HG02943 (cell line): ENCODE measurements around the gene CPEB4.
A peak's percentile ranks its signal among the peaks of the same experiment; 100 is the strongest.

Experiments used
- ATAC-seq: cut with Tn5 transposase; IDR thresholded peaks from one replicate; pipeline ENCODE4 v1.9.1; 2021; ENCODE audit warnings: mild to moderate bottlenecking, low read depth, moderate library complexity; ENCODE audit not compliant: unreplicated experiment

Gene CPEB4

GRCh38 chr5:173910215-173910614 is 22.1 kb downstream of the CPEB4 start:
- ATAC-seq, result no peak

DNA sequence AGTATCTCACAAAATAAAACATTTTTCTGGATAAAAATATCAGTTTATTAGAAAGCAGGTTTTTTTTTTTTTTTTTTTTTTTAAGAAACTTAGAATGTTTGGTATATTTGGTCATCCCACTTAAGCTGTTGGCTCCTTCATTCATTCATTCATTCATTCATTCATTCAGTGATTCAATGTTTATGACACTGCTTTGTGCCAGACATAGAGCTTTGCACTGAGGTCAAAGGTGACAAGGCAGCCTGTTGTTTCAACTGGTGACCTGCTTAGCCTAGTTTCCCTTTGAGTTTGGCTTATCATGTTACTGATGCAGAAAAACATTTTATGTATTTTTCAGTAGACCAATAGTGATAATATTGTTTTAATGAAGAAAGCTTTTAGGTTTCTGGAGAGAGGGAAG is 23.5 kb downstream of the CPEB4 start:
- ATAC-seq, result no peak

DNA sequence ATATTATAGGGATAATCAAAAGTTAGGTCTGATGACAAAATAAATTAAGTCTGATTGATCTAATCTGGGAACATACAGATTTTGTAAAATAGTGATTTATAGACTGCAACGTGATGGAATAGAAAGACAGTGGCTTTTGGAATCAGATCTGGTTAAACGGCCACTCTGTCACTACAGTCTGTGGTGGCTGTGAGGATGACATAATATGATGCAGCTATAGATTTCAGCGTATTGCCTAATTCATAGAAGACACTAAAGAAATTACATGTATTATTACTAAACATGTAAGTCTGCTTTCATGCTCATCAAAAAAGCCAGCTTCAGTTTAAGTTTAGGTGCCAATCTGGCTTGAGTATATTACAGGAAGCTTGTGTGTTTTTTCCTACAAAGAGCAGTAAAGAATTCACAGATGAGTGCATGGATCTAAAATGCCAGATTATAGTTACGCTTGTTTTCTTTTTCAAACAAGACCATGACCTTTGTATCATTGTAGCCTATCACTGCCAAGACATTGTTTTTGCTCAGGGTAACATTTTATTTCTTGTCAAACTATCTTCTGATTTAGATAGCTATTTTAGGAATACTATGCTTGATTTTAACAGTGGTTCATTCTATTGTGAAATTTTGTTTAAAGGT is 25.7 kb downstream of the CPEB4 start:
- no peak for ATAC-seq

DNA sequence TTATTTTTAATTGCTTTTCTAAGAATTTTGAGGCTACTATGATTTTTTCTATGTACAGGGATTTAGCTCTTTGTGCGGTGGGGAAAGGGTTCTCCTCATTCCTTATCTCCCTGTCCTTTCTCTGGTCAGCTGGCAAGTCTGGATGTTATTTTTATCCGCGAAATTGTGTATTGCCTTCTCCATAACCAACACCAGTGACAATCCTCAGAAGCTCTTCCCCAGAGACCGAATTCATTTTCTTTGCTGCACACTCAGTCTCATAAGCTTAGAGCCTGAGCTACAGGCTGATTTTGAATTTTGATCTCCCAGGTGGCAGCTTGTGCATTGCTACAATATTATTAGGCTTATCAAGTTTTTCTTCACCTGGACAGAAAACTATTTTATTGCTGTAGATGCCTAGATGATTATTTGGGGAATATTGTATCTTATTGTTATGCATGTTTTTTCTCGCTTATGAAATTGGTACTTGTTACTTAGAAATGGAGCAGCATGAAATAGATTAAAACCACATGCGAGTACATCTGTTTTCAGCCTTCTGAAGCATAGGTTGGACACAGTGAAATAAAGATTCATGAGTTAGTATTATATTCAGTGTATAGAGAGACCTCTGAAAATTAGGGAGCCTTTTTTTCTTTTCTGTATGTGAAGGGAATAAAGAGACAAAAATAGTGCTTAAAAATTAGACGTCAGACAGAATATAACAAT is 27.3 kb downstream of the CPEB4 start:
- no peak for ATAC-seq

DNA sequence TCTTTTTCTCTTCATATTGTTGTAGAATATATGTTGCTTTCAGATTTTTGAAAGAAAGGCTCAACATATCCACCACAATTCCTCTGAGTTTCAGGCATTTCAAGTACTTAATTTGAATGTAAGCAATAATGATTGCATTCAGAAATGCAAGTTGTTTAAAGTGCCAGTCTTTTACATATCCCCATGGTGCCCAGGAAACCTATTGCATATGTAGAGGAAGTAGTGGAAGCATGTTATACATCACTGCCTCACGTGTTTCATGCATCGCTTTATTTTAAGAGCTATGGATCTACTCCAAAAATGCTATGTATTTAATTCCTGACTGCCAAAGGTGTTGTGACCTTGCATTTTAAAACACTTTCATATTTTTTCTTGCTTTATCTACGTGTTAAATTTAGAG is 28.1 kb downstream of the CPEB4 start:
- no peak for ATAC-seq

GRCh38 chr5:173917788-173918786 is 29.9 kb downstream of the CPEB4 start:
- ATAC-seq, result peak; percentile 81

DNA sequence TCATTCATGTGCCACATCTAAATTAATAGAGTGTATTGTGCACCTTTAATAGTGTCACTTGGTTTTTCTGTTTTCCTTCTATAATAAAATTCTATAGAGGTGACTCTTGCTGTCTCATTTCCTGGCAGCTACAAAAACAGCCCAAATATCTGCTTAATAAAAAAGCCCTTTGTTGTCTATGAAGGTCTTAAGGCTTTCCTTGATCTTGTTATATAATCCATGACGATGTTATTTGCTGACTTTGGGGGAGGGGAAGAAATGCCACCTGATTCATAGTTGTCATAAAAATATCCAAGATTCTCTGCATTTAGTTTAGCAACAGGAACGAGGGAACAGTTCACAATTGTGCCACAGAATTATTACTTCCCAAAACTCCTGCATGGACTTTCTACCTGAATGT is 31.3 kb downstream of the CPEB4 start:
- no peak for ATAC-seq

DNA sequence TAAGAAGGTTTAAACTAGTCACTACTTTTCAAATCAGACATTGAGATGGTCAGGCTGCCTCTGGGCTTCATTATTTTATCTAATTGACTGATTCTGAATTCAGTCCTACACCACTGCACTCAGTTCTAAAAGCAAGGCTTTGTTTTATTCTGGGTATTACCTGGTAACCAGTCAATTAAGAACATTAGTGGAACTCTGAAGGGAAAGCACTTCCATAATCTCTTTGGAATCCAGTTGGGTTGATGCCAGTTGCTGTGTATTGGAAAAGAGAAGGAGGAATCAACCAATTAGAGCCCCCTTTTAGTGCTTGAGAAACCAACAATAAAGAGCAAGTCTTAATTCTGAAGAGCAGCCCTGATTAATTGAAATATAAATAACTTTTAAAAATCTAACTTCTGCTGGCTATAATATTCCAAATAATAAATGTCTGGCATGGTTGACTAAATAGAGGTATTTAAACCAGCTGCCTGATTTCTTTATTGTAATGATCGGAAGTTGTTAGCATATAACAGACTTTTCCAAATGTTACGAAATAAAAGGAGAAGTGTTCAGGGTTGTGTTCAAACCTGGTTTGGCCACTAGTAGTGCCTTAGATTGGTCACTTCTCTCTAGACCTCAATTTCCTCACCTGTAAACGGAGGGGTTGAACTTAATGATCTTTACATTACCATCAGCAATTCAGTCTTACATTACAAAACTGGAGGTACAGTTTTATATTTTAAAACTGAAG is 32.0 kb downstream of the CPEB4 start:
- ATAC-seq, result no peak

GRCh38 chr5:173920866-173921555 is 32.9 kb downstream of the CPEB4 start:
- ATAC-seq, result no peak

GRCh38 chr5:173922527-173922926 is 34.4 kb downstream of the CPEB4 start:
- no peak for ATAC-seq

- ATAC-seq, result no peak
Measured at GRCh38 chr5:173923218-173924095, 35.3 kb downstream of the CPEB4 start.

DNA sequence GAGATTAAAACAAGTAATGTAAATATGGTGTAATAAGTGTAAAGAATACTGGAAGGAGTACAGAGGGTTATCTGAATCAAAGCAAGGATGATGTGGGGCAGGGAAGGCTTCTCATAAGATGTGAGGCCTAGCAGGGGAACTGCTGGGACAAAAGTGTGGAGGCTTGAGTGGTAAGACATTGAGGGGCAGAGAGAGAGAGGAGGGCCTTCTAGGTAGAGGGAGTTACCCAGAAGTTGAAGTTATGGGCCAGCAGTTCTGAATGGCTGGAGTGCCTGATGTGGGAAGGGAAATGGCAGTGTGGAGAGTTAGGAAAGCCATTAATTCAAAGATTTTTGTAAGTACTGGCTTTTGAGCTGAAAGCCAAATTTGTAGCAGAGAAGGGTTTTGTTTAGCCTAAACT is 36.8 kb downstream of the CPEB4 start:
- ATAC-seq, result no peak

- no peak for ATAC-seq
Measured at GRCh38 chr5:173925449-173926071, 37.4 kb downstream of the CPEB4 start.

DNA sequence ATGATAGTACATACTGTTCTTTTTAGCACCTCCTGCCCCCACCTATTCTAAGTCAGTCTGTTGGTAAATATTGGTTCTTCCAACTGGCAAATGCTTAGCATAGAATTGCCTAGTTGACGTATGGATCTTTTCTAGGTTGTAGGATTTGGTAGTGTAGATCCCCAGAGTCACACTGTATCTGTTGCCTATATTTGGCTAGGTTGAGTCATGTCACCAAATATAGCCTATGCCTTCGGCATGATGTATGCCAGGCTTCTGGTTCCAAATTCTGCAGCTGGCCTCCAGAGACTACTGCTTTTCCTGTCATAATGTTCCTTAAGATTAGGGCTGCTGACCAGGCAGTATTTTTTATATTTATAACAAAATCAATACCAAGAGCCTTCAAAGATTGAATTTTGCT is 38.2 kb downstream of the CPEB4 start:
- ATAC-seq, result no peak

GRCh38 chr5:173928871-173929574 is 40.9 kb downstream of the CPEB4 start:
- ATAC-seq, result no peak

GRCh38 chr5:173932695-173933139 is 44.6 kb downstream of the CPEB4 start:
- ATAC-seq, result no peak

DNA sequence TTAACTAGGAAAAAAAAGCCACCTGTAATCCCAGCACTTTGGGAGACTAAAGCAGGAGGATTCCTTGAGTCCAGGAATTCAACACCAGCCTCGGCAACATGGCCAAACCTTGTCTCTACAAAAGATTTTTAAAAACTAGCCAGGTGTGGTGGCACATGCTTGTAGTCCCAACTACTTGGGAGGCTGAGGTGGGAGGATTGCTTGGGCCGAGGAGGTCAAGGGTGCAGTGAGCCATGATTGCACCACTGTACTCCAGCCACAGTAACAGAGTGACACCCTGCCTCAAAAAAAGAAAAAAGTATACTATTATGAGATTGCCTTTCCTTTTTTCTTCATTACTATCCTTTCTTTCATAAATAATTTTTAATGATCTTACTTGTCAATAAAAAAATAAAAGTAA is 45.8 kb downstream of the CPEB4 start:
- ATAC-seq, result no peak

GRCh38 chr5:173935396-173935795 is 47.2 kb downstream of the CPEB4 start:
- ATAC-seq, result no peak
